Common myeloid progenitor, CD34-positive (primary cell): ENCODE data around the gene MPZL1.

Experiments used
- CTCF ChIA-PET: fragments of 350-600 bp; sonication (Branson Sonifier 250); formaldehyde crosslinking; loops from one replicate; lab custom pipeline; 2021; ENCODE audit warnings: antibody characterized with exemption; lab: Charles Lee
- POLR2A ChIA-PET: fragments of 350-600 bp; sonication (Branson Sonifier 250); formaldehyde crosslinking; loops from one replicate; lab custom pipeline; 2021; ENCODE audit warnings: antibody characterized with exemption; lab: Charles Lee
- DNase-seq, 3 donors: peaks; one replicate each; pipeline versions ENCODE4 v3.0.0 to v3.0.0-alpha.2; 2013
- H3K27ac ChIP-seq, 2 experiments: 1 replicate in 1 of 2; 2 replicates in 1 of 2; pipeline ENCODE4 v1.7.0; 2013; ENCODE audit warnings: inconsistent platforms in 2 of 2, low read length in 2 of 2, mild to moderate bottlenecking in 2 of 2, low read depth in 1 of 2, moderate library complexity in 1 of 2; ENCODE audit not compliant: severe bottlenecking in 2 of 2, insufficient read depth in 1 of 2, poor library complexity in 1 of 2
- H3K27me3 ChIP-seq, 5 experiments: replicated peaks in 2 of 5; 1 replicate in 3 of 5; 2 replicates in 2 of 5; pipeline versions ENCODE4 v1.6.1 to v1.7.0; 2013; ENCODE audit warnings: low read length in 4 of 5, mild to moderate bottlenecking in 2 of 5, moderate library complexity in 2 of 5, inconsistent platforms in 1 of 5; ENCODE audit not compliant: insufficient read depth in 5 of 5, control insufficient read depth in 4 of 5
- H3K36me3 ChIP-seq, 4 experiments: 1 replicate in 2 of 4; 2 replicates in 2 of 4; pipeline versions ENCODE4 v1.6.1 to v1.7.0; 2013; ENCODE audit warnings: low read length in 3 of 4, control low read depth in 1 of 4, mild to moderate bottlenecking in 1 of 4; ENCODE audit not compliant: control insufficient read depth in 4 of 4, insufficient read depth in 4 of 4
- H3K4me1 ChIP-seq, 4 experiments: 1 replicate in 3 of 4; 2 replicates in 1 of 4; pipeline versions ENCODE4 v1.6.1 to v1.7.1; 2013; ENCODE audit warnings: low read length in 3 of 4, mild to moderate bottlenecking in 3 of 4, control low read depth in 1 of 4, inconsistent platforms in 1 of 4, moderate library complexity in 1 of 4; ENCODE audit not compliant: control insufficient read depth in 4 of 4, insufficient read depth in 4 of 4; ENCODE audit errors: control extremely low read depth in 1 of 4
- H3K4me3 ChIP-seq, 7 experiments: 1 replicate in 4 of 7; 2 replicates in 3 of 7; pipeline versions ENCODE4 v1.5.1 to v1.7.0; 2013; ENCODE audit warnings: mild to moderate bottlenecking in 7 of 7, low read length in 6 of 7, moderate library complexity in 6 of 7, inconsistent platforms in 2 of 7, low read depth in 2 of 7, control low read depth in 1 of 7; ENCODE audit not compliant: insufficient read depth in 4 of 7, control insufficient read depth in 1 of 7; ENCODE audit errors: extremely low read depth in 1 of 7
- H3K9me3 ChIP-seq, 5 experiments: 1 replicate in 4 of 5; 2 replicates in 1 of 5; pipeline versions ENCODE4 v1.6.1 to v1.7.1; 2013; ENCODE audit warnings: low read length in 4 of 5, mild to moderate bottlenecking in 2 of 5, inconsistent platforms in 1 of 5, low read depth in 1 of 5, moderate library complexity in 1 of 5; ENCODE audit not compliant: control insufficient read depth in 4 of 5, insufficient read depth in 2 of 5; ENCODE audit errors: control extremely low read depth in 1 of 5
- WGBS: methylation state at CpG from one replicate; pipeline ENCODE4 v1.1.5; 2013; ENCODE audit not compliant: insufficient coverage; 5-methylcytosine and 5-hydroxymethylcytosine counted together

The MPZL1 gene

DNA sequence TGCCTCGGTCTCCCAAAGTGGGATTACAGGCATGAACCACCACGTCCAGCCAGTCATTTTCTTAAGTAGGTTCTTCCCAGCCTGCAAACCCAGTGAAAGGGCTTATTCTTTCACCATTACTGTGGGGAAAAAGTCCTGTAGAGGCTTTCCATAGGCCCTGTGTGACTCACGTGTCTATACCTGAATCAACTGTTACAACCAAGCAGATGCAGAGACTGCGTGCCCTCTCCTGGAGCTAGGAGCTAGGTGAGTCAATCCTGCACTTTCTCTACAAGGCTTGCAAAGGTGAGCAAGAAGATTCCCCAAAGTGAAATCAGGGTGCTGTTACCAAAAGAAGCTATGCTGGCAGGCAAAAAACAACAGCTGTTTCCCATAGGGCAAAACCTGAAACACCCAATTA lies 13.8 kb upstream of the MPZL1 start:
- H3K27ac ChIP-seq, result no peak overlapping the region
- no peaks in the 10 kb centered on the region for H3K27me3 ChIP-seq
- H3K36me3 ChIP-seq, result peaks cover 14 to 43% (median 31%) of the 10 kb centered on the region in 4 experiments
- H3K4me3 ChIP-seq, result no peak overlapping the region
- DNase-seq, result no peak
- H3K9me3 ChIP-seq, result no peaks in the 10 kb centered on the region
- peaks cover 4 to 11% (median 10%) of the 10 kb centered on the region in 4 experiments for H3K4me1 ChIP-seq
- CTCF ChIA-PET, result interaction anchor here (0.9 to 1.9 kb wide), 5 partner anchors 9 to 108 kb away, joined by 3 to 7 read pairs (median 4); no protein-coding TSS in a partner anchor
- POLR2A ChIA-PET, result interaction anchor here (1.0 to 1.1 kb wide), 2 partner anchors 14 to 227 kb away, joined by 3 to 4 read pairs; no protein-coding TSS in a partner anchor
- WGBS, result 96% methylated on average over 2 of the region's 4 CpGs

DNA sequence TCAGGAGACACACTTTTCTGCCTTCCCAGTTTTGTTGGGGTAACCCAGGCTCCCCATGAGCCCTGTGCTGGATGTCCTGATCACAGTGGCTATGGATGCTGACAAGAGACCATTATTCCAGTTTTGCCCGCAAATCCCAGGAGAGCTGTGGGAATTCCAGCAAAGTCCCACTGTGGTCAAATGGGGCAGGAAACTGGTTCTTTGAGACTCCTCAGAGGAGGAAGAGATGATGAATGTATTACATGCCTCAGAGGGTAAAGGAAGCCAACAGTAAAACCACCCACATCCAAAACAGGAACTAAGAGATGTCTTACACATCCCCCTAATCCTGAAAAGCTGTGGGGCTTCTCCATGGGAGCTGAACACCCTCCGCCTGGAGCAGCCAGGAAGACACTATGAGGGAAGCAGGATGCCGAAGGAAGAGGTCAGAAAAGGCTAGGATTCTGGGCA lies 12.8 kb upstream of the MPZL1 start:
- H3K36me3 ChIP-seq, result peaks cover 8 to 33% (median 21%) of the 10 kb centered on the region in 4 experiments
- peaks cover 4 to 21% (median 20%) of the 10 kb centered on the region in 4 experiments for H3K4me1 ChIP-seq
- no peaks in the 10 kb centered on the region for H3K9me3 ChIP-seq
- peak; percentile 16 to 66 (median 53) for DNase-seq
- WGBS, result 11% methylated on average over 2 of the region's 3 CpGs
- ChIA-PET POLR2A (interaction anchor here (1.1 kb wide), 1 partner anchor 15 kb away, joined by 3 read pairs; no protein-coding TSS in a partner anchor), CTCF (interaction anchor here (0.7 to 1.9 kb wide), 4 partner anchors 9 to 152 kb away, joined by 3 to 7 read pairs (median 4); no protein-coding TSS in a partner anchor)
- no peaks in the 10 kb centered on the region for H3K27me3 ChIP-seq
- H3K27ac ChIP-seq, result no peak overlapping the region
- H3K4me3 ChIP-seq, result peak overlapping the region in 1 of 7 experiments; percentile 10

DNA sequence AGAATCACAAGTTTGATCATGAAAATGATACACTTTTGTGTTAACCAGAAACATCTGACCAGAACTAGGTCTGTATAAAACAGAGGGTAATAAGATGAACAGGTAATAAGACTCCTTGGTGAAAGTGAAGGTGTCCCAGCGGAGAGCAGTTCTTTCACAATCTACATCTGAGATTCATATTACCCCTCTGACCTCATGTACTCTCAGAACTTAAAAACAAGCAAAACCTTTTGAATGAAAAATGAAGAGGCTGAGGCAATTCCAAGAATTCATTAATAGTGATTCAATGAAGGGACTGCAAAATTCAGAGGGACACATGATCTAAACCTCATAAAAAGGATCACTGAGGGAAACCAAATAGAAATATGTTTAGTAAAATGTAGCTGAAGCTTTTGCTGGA lies 10.9 kb upstream of the MPZL1 start:
- no peak for DNase-seq
- H3K27ac ChIP-seq, result no peak overlapping the region
- no peaks in the 10 kb centered on the region for H3K27me3 ChIP-seq
- peaks cover 0 to 14% (median 10%) of the 10 kb centered on the region in 4 experiments for H3K36me3 ChIP-seq
- no peak overlapping the region for H3K4me3 ChIP-seq
- WGBS, result no CpG with 5 or more reads among the region's 1 CpG
- H3K9me3 ChIP-seq, result no peaks in the 10 kb centered on the region
- peaks cover 5 to 30% (median 25%) of the 10 kb centered on the region in 4 experiments for H3K4me1 ChIP-seq
- ChIA-PET CTCF (no interaction called here), POLR2A (no interaction called here)

DNA sequence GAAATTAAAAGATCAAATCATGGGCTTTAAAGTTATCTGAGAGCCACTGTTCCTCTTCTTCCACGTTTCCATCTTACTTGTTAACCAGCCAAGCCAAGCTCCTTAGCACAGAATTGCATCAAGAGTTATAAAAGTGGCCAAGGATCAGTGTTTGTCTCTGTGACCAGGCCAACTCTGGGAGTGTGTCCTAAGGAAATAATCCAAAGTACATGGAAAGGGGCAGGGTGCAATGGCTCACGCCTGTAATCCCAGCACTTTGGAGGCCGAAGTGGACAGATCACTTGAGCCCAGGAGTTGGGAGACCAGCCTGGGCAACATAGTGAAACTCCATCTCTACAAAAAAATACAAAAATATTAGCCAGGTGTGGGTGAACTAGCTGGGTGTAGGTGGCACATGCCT lies 10.0 kb upstream of the MPZL1 start:
- ChIA-PET CTCF (interaction anchor here (1.1 kb wide), 1 partner anchor 52 kb away, joined by 3 read pairs; no protein-coding TSS in a partner anchor), POLR2A (no interaction called here)
- peaks cover 8 to 32% (median 27%) of the 10 kb centered on the region in 4 experiments for H3K4me1 ChIP-seq
- WGBS, result 100% methylated on average over 3 of the region's 3 CpGs
- H3K27ac ChIP-seq, result no peak overlapping the region
- H3K4me3 ChIP-seq, result no peak overlapping the region
- no peaks in the 10 kb centered on the region for H3K9me3 ChIP-seq
- DNase-seq, result no peak
- peaks cover 0 to 6% (median 5%) of the 10 kb centered on the region in 4 experiments for H3K36me3 ChIP-seq
- H3K27me3 ChIP-seq, result no peaks in the 10 kb centered on the region

DNA sequence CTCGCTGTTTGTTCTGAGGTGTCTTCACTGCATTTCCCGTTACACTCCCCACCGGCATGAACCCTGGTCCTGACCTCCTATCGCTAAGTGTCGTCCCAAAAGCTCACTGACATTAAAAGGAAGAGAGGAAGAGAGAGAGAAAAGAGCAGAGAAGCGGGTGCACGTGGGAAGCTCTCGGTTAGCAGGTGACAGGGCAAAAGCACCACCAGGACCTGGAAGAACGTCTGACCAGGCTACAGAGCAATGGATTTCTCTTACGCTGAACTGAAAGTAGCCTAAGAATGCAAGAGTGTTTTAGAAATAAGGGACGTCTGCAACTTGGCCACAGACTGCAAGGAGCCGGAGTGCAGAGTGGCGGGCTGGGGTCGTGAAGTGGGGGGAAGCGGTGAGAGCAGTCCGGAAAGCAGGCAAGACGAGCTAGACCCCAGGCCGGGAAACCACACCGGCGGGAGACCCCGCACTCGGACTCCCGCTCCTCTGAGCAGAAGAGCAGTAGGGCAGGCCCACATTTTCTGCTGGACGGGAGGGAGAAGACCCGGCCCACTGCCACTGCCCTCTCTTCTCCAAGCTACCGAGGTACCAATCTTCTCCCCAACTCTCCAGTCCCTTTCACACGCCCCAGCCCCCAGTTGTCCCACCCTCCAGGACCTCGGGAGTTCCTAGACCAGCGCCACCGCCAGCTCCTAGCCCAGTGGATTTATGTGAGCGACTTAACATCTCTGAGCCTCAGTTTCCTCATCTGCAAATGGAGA lies 8.3 kb upstream of the MPZL1 start:
- H3K4me3 ChIP-seq, result peak overlapping the region; percentile 50 to 99 (median 90)
- H3K9me3 ChIP-seq, result no peaks in the 10 kb centered on the region
- H3K27me3 ChIP-seq, result no peaks in the 10 kb centered on the region
- ChIA-PET CTCF (interaction anchor here (0.7 to 1.2 kb wide), 5 partner anchors 8 to 113 kb away, joined by 3 to 4 read pairs (median 3); no protein-coding TSS in a partner anchor), POLR2A (interaction anchor here (0.9 to 1.6 kb wide), 2 partner anchors 201 to 222 kb away, joined by 3 to 6 read pairs; partner anchors contain the start of gene DCAF6)
- no peaks in the 10 kb centered on the region for H3K36me3 ChIP-seq
- peaks cover 8 to 40% (median 26%) of the 10 kb centered on the region in 4 experiments for H3K4me1 ChIP-seq
- H3K27ac ChIP-seq, result peak overlapping the region in 1 of 2 experiments; percentile 83
- 1% methylated on average over 18 of the region's 31 CpGs for WGBS
- DNase-seq, result peak; percentile 26 to 71 (median 58)

- Histone ChIP-seq H3K27me3 (no peaks in the 10 kb centered on the region), H3K36me3 (no peaks in the 10 kb centered on the region), H3K9me3 (no peaks in the 10 kb centered on the region), H3K4me3 (peak overlapping the region; percentile 50 to 99 (median 90)), H3K4me1 (peaks cover 4 to 35% (median 21%) of the 10 kb centered on the region in 4 experiments), H3K27ac (peak overlapping the region in 1 of 2 experiments; percentile 83)
- ChIA-PET POLR2A (interaction anchor here (0.9 to 1.6 kb wide), 2 partner anchors 200 to 222 kb away, joined by 3 to 6 read pairs; partner anchors contain the start of gene DCAF6), CTCF (interaction anchor here (0.8 to 1.4 kb wide), 8 partner anchors 9 to 468 kb away, joined by 3 to 5 read pairs (median 4); no protein-coding TSS in a partner anchor)
- WGBS, result 0% methylated on average over 26 of the region's 28 CpGs
- DNase-seq, result peak in 1 of 3 donors; percentile 83
Observed at GRCh38 chr1:167714098-167714438, 7.7 kb upstream of the MPZL1 start.
